Heart right ventricle (tissue), 16 donors: ENCODE data around the gene WASF2. TPM values are rescaled to one million over a fixed set of nuclear protein-coding genes. Genes with fewer than 3 reads are reported as not detected.
A peak's percentile ranks its signal among the peaks of the same experiment; 100 is the strongest.
"Not testable (repeated sequence)": the region's sequence is repeated elsewhere in the genome, so short reads cannot be mapped to it uniquely, and the experiment has no call there.

Source experiments
- ATAC-seq, 8 donors: fragments of 200-7000 bp; cut with Tn5 transposase; one replicate each; pipeline ENCODE4 v1.9.1; 2020; ENCODE audit warnings: mild to moderate bottlenecking in 8 of 8, moderate library complexity in 8 of 8, moderate number of reproducible peaks in 1 of 8
- DNase-seq, 2 donors: peaks; one replicate each; pipeline ENCODE4 v3.0.0-alpha.2; 2020
- H3K27ac ChIP-seq, 10 donors: fragments of 200-600 bp; sonication (generic) in 2 of 10; one replicate each; pipeline versions ENCODE4 v1.5.0 to v1.8.0; 2020 to 2022; ENCODE audit warnings: mild to moderate bottlenecking in 3 of 10
- H3K27me3 ChIP-seq, 7 donors: fragments of 200-600 bp; one replicate each; pipeline ENCODE4 v1.8.0; 2021 to 2022; ENCODE audit warnings: mild to moderate bottlenecking in 2 of 7
- H3K36me3 ChIP-seq, 9 donors: fragments of 200-600 bp; sonication (generic) in 1 of 9; one replicate each; pipeline versions ENCODE4 v1.5.0 to v1.8.0; 2020 to 2022; ENCODE audit warnings: mild to moderate bottlenecking in 2 of 9
- H3K4me1 ChIP-seq, 9 donors: fragments of 200-600 bp; sonication (generic) in 1 of 9; one replicate each; pipeline versions ENCODE4 v1.5.0 to v1.8.0; 2020 to 2022; ENCODE audit warnings: mild to moderate bottlenecking in 4 of 9
- H3K4me3 ChIP-seq, 10 donors: fragments of 200-600 bp; sonication (generic) in 2 of 10; one replicate each; pipeline versions ENCODE4 v1.5.0 to v1.8.0; 2020 to 2022; ENCODE audit warnings: mild to moderate bottlenecking in 7 of 10, moderate library complexity in 2 of 10
- H3K9me3 ChIP-seq, 11 donors: fragments of 200-600 bp in 10 of 11; sonication (generic) in 2 of 11; one replicate each; pipeline versions ENCODE4 v1.5.0 to v1.8.0; 2013 to 2022; ENCODE audit warnings: mild to moderate bottlenecking in 2 of 11, control low read depth in 1 of 11, moderate library complexity in 1 of 11
- CTCF ChIP-seq, 9 donors: fragments of 200-600 bp; sonication (generic) in 2 of 9; IDR thresholded peaks; one replicate each; pipeline versions ENCODE4 v1.5.0 to v1.8.0; 2021 to 2022; ENCODE audit warnings: antibody characterized with exemption in 9 of 9, mild to moderate bottlenecking in 5 of 9, moderate library complexity in 1 of 9
- WGBS, 2 donors: extraction: QIAGEN DNeasy Blood & Tissue Kit; methylation state at CpG; one replicate each; pipeline ENCODE4 v1.1.7; 2013; ENCODE audit warnings: inconsistent platforms in 1 of 2; 5-methylcytosine and 5-hydroxymethylcytosine counted together
- intact Hi-C, 10 donors: fragments of 100-400 bp; cut with DNase I; formaldehyde crosslinking; loops; one replicate each; pipeline versions ENCODE4 v1.11.1 to v1.14.2; 2022
- polyA plus RNA-seq, 2 donors: library from polyadenylated mRNA; stranded (reverse); fragments of 200-250 nt; gene quantifications; one replicate each; pipeline ENCODE4 v1.2.3, GENCODE V29; 2013
- total RNA-seq, 10 donors: library from RNA; stranded (reverse); fragmentation: NEBNext Ultra II Directional in 3 of 10; extraction: Animal tissue kit (Norgen Biotek cat#: 25700) in 3 of 10; gene quantifications; one replicate each; pipeline versions ENCODE4 v1.2.1 to v1.2.4, GENCODE V29; 2021 to 2023
- donor health status: Arrhythmogenic right ventricular cardiomyopathy.
- donor health status: ischemic (EF 13 %, LVEDD 7.1; RV severe dilation, severe dysfunction).
- donor health status: healthy with polysubstance abuse.
- donor health status: DM: no; HTN: yes; CAD: no.
- donor health status: DM: no; HTN: no; CAD: no.
- donor health status: ischemic (EF 25% LVEDD 6.9; RV normal size, moderate dysfunction).
- donor health status: ischemic (EF 25% LVEDD 5.7; RV mildly dilated, moderate dysfunction).
- donor health status: healthy.
- donor health status: DM: yes; HTN: yes; CAD: no.
- donor health status: Ischemic cardiomyopathy.
- donor health status: ischemic (EF 35%, LVEDD 5.7; RV mildly dilated, moderate dysfunction).
- donor health status: nonischemic (EF 11% LVEDD 7.7; RV severe dilation, severe dysfunction).
- donor health status: DM: yes; HTN: yes; CAD: no.
- donor health status: PGD.
- donor health status: ischemic (EF 29% LVEDD 5.4; RV normal size, mild dysfunction).
- donor health status: nonischemic (EF 23%, LVEDD 6.1; RV moderate dilation, normal function).

Gene WASF2
- total and polyA plus RNA-seq, 12 donors, result 19.6 to 75.4 (median 50.5) TPM

- 29 to 34% methylated on average over 7 of the region's 7 CpGs for WGBS, 2 donors
- H3K27ac ChIP-seq, result peak overlapping the region in 2 of 10 donors; percentile 4 to 60
- H3K4me1 ChIP-seq, result peaks cover 7 to 94% (median 73%) of the 10 kb centered on the region in 9 donors
- DNase-seq (no peak), ATAC-seq (peak in 1 of 8 donors; percentile 26)
- H3K4me3 ChIP-seq, result no peak overlapping the region
- peaks cover 0 to 16% (median 0%) of the 10 kb centered on the region in 9 donors for H3K36me3 ChIP-seq
- intact Hi-C loops, result no loop called here
- no peaks in the 10 kb centered on the region for H3K9me3 ChIP-seq
- TF ChIP-seq CTCF (IDR thresholded peaks at IDR 0.05), result no peak
- no peaks in the 10 kb centered on the region for H3K27me3 ChIP-seq
These were observed 16.2 kb downstream of the WASF2 start for GRCh38 chr1:27473755-27474154.

- H3K4me3 ChIP-seq, H3K9me3 ChIP-seq, DNase-seq, H3K27me3 ChIP-seq, ATAC-seq, intact Hi-C loops: not testable (repeated sequence)
- peak overlapping the region in 1 of 10 donors; percentile 15 for H3K27ac ChIP-seq
- H3K4me1 ChIP-seq, result peaks cover 7 to 97% (median 84%) of the 10 kb centered on the region in 9 donors
- H3K36me3 ChIP-seq, result peaks cover 0 to 13% (median 0%) of the 10 kb centered on the region in 9 donors
- 92 to 95% methylated on average over 7 of the region's 7 CpGs for WGBS, 2 donors
These were observed 17.9 kb downstream of the WASF2 start for GRCh38 chr1:27472098-27472497.

GRCh38 chr1:27471477-27471876 is 18.5 kb downstream of the WASF2 start:
- no peak for TF ChIP-seq CTCF (IDR thresholded peaks at IDR 0.05)
- intact Hi-C loops, result no loop called here
- peaks cover 7 to 97% (median 84%) of the 10 kb centered on the region in 9 donors for H3K4me1 ChIP-seq
- peaks cover 0 to 18% (median 0%) of the 10 kb centered on the region in 9 donors for H3K36me3 ChIP-seq
- H3K4me3 ChIP-seq, result no peak overlapping the region
- no peaks in the 10 kb centered on the region for H3K27me3 ChIP-seq
- H3K27ac ChIP-seq, result no peak overlapping the region
- no peak for DNase-seq
- H3K9me3 ChIP-seq, result no peaks in the 10 kb centered on the region
- WGBS, 2 donors, result 93 to 98% methylated on average over 3 of the region's 3 CpGs
- ATAC-seq, result no peak

- no peaks in the 10 kb centered on the region for H3K9me3 ChIP-seq
- no peak for TF ChIP-seq CTCF (IDR thresholded peaks at IDR 0.05)
- H3K27me3 ChIP-seq, result no peaks in the 10 kb centered on the region
- ATAC-seq, result no peak
- H3K36me3 ChIP-seq, result peaks cover 0 to 36% (median 0%) of the 10 kb centered on the region in 9 donors
- peaks cover 3 to 96% (median 73%) of the 10 kb centered on the region in 9 donors for H3K4me1 ChIP-seq
- no peak overlapping the region for H3K4me3 ChIP-seq
- no peak overlapping the region for H3K27ac ChIP-seq
- 87 to 88% methylated on average over 6 of the region's 6 CpGs for WGBS, 2 donors
- intact Hi-C loops, result loop anchor here in 1 of 10 donors (5.0 kb wide), 1 partner anchor 337 kb away; no protein-coding TSS in a partner anchor
- no peak for DNase-seq
These were observed 20.6 kb downstream of the WASF2 start for GRCh38 chr1:27469334-27469733.

GRCh38 chr1:27468378-27468777 is 21.6 kb downstream of the WASF2 start:
- not testable (repeated sequence) for ATAC-seq, H3K4me3 ChIP-seq, DNase-seq, H3K27me3 ChIP-seq, H3K9me3 ChIP-seq
- WGBS, 2 donors, result 91 to 95% methylated on average over 15 of the region's 15 CpGs
- Histone ChIP-seq H3K36me3 (peaks cover 0 to 41% (median 0%) of the 10 kb centered on the region in 9 donors), H3K4me1 (peaks cover 3 to 96% (median 73%) of the 10 kb centered on the region in 9 donors), H3K27ac (peak overlapping the region in 1 of 10 donors; percentile 18)
- intact Hi-C loops, result loop anchor here in 1 of 10 donors (5.0 kb wide), 1 partner anchor 336 kb away; no protein-coding TSS in a partner anchor
